ENCODE measurements around the gene BAIAP2.

The BAIAP2 gene

GRCh38 chr17:81099888-81100287 is 64.9 kb downstream of the BAIAP2 start:
- H3K4me3 ChIP-seq (replicated peaks; ENCODE audit: low read depth, low read length), result no peak overlapping the region
- no peak for DNase-seq (ENCODE audit: extremely low read depth, low read depth)
- TF ChIP-seq CTCF (IDR thresholded peaks at IDR 0.05; ENCODE audit: low read depth, low read length, missing control alignments), result no peak

DNA sequence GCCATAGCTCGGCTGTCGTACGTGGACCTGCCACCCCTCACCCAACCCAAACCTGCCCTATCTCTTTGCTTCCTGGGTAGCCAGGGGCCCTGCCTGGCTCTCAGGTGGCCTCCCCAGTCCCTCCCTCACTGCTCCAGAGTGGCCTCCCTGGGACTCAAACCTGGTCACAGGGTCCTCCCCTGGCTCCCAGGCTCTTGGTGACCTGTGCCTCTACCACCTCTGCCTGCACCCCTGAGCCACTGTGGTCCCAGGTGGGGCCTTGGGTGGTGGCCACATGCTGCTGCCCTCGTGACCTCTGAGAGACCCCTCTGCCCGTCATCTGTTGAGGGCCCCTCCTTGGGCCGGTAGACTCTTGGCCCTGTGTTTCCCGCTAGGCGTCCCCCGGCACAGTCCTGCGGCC is 65.7 kb downstream of the BAIAP2 start:
- no peak for TF ChIP-seq CTCF (IDR thresholded peaks at IDR 0.05; ENCODE audit: low read depth, low read length, missing control alignments)
- H3K4me3 ChIP-seq (replicated peaks; ENCODE audit: low read depth, low read length), result no peak overlapping the region
- DNase-seq (ENCODE audit: extremely low read depth, low read depth), result no peak

- DNase-seq (ENCODE audit: extremely low read depth, low read depth), result no peak
- TF ChIP-seq CTCF (IDR thresholded peaks at IDR 0.05; ENCODE audit: low read depth, low read length, missing control alignments), result peak; percentile 100
- no peak overlapping the region for H3K4me3 ChIP-seq (replicated peaks; ENCODE audit: low read depth, low read length)
Observed at GRCh38 chr17:81101614-81102306, 66.8 kb downstream of the BAIAP2 start.

DNA sequence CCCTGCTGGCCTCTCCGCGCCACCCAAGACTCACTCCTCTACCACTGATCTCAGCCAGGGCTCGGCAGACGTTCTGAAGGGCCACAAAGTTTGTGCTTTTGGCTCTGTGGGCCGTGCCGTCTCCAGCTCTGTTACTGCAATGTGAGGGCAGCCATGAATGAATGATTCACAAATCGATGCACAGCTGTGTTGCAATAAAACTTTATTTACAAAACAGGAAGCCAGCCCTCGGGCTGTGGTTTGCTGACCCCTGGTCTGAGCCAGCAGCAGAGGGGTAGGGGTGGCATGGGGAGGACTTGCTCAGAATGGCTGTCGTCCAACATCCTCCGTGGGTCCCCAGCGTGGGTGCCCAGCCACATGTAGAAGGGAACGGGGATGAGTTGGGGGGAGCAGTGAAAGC is 67.4 kb downstream of the BAIAP2 start:
- no peak for TF ChIP-seq CTCF (IDR thresholded peaks at IDR 0.05; ENCODE audit: low read depth, low read length, missing control alignments)
- no peak for DNase-seq (ENCODE audit: extremely low read depth, low read depth)

GRCh38 chr17:81102869-81103268 is 67.9 kb downstream of the BAIAP2 start:
- no peak for DNase-seq (ENCODE audit: extremely low read depth, low read depth)
- no peak for TF ChIP-seq CTCF (IDR thresholded peaks at IDR 0.05; ENCODE audit: low read depth, low read length, missing control alignments)
- H3K4me3 ChIP-seq (replicated peaks; ENCODE audit: low read depth, low read length), result no peak overlapping the region

More for the DNA sequence above, 67.4 kb downstream of the BAIAP2 start:
- H3K4me3 ChIP-seq (replicated peaks; ENCODE audit: low read depth, low read length), result no peak overlapping the region

GRCh38 chr17:81103379-81103778 is 68.4 kb downstream of the BAIAP2 start:
- DNase-seq (ENCODE audit: extremely low read depth, low read depth), result no peak
- no peak overlapping the region for H3K4me3 ChIP-seq (replicated peaks; ENCODE audit: low read depth, low read length)
- no peak for TF ChIP-seq CTCF (IDR thresholded peaks at IDR 0.05; ENCODE audit: low read depth, low read length, missing control alignments)

DNA sequence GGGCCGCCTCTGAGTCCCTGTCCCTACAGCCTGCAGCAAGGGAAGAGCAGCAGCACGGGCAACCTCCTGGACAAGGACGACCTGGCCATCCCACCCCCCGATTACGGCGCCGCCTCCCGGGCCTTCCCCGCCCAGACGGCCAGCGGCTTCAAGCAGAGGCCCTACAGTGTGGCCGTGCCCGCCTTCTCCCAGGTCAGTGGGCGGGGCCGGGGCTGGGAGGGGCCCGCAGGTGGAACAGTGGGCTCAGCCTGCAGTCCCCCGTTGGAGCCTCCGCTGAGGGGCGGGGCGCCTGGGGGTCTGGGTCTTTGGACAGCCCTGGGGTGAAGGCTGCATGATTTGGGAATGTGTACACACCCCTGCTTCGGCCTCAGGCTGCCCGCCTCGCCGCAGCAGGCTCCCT is 71.8 kb downstream of the BAIAP2 start:
- no peak overlapping the region for H3K4me3 ChIP-seq (replicated peaks; ENCODE audit: low read depth, low read length)
- TF ChIP-seq CTCF (IDR thresholded peaks at IDR 0.05; ENCODE audit: low read depth, low read length, missing control alignments), result no peak
- DNase-seq (ENCODE audit: extremely low read depth, low read depth), result no peak
